Medulla oblongata (tissue), 1 donor: ENCODE results near the gene LBR.

Experiments used
- DNase-seq: peaks from one replicate; pipeline ENCODE4 v3.0.0-alpha.2; 2015; ENCODE audit errors: extremely low spot score

LBR gene

DNA sequence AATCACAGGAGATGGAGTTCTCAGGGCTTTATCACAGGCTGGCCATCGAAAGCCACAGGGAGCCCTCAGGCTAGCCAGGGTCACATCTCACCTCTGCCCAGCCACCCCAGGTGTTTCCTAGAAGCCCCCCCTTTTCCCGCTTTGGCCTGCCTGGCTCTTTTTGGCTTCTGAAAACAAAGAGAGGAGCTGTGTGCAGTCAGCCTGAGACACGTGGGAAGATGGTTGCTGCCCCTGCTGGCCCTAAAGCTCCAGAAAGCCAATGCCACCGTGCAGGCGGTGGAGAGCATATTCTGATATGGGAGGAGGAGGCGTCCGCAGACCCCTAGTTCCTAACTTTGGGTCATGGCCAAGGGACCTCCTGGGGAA lies 18.7 kb upstream of the LBR start:
- DNase-seq, result no peak

DNA sequence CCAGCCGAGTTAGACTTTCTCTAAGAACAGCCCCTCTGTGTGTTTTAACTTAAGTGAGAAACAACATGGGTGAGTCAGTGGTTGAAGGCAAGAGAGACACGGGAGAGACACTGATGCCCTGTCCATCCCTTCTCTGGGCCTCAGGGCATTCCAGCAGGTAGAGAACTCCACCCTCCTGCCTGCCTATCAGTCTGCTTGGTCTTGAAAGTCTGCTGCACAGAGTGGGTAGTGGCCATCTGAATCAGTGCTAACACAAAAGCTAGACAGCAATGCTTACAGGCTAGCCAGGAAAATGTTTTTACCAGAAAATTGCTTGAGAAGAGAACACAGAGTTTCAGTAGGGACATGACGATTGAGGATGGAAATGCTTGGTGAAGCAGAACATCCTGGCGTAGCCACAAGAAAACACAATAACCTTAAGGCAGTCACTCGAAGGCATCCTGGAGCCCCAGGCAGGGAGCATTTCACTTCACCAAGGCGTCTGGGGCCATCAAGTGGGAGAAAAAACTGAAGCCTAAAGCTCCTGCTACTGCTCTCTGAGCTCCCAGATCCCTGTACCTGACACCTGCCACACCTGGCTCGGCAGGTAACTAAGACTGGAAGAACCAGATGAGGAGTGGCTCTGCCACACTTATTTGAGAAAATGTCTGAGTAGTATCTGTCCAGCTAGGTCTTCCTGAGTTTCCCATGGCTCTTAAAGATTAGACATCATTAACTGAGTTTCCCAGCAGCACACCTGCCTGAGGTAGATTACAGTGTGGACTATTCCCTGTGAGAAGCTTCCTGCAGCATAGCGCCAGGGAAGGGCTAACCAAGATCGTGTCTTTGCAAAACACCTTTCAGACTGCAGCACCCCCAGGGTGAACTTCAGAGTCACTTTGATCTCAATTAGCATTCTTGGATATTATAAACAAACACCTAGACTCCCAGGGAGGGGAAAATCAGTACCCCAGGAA lies 18.1 kb upstream of the LBR start:
- no peak for DNase-seq

DNA sequence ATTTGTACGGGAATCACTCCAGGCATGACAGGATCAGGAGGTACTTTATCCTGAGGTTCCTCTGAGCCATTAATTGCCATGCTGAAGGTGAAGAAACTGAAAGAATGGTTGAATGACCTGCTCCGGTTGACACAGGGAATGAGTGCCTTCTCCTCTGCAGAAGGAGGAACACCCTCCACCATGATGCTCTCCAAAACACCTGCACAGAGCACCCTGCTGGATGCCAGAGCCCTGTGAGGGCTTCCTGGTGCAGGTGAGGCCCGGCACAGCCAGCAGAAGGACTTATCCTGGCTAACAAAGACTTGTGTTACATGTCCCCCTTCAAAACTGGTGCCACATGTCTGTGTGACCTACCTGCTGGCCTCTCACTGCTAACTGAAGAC lies 14.3 kb upstream of the LBR start:
- no peak for DNase-seq

DNA sequence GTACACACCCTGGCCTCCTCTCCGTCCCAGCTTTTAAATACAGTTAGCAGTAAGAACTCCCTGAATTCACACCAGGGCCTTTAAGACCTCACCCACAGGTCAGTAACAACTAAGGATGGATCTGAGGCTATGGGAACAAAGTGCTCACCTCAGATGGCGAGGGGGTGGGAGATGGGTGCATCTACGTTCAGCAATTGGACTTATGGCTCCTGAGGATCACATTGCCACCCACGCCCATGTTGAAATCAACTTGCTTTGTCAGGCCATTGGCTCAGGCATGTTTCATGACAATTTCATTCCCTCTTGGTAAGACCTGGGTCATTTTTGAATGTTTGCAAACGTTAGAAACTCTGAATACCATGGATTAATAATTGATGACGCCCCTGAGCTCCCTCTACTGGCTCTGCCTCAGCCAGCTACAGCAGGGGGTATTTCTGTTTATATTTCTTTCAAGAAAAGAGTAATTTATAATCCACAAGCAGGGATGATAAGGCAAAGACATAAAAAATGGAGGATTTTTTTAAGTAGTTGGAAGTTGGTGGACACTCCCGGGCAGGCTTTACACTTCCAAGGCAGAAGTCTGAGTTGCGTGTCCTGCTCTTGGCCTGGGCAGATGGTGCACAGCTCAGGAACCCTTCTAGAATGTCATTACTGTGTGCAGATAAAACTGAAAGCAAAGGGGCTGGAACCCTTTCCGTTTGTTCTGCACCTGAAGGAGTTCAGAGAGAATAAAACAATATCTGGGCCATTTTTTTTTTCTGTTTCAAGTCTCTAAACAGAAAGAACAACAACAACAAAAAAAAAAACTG lies 13.7 kb upstream of the LBR start:
- DNase-seq, result no peak

DNA sequence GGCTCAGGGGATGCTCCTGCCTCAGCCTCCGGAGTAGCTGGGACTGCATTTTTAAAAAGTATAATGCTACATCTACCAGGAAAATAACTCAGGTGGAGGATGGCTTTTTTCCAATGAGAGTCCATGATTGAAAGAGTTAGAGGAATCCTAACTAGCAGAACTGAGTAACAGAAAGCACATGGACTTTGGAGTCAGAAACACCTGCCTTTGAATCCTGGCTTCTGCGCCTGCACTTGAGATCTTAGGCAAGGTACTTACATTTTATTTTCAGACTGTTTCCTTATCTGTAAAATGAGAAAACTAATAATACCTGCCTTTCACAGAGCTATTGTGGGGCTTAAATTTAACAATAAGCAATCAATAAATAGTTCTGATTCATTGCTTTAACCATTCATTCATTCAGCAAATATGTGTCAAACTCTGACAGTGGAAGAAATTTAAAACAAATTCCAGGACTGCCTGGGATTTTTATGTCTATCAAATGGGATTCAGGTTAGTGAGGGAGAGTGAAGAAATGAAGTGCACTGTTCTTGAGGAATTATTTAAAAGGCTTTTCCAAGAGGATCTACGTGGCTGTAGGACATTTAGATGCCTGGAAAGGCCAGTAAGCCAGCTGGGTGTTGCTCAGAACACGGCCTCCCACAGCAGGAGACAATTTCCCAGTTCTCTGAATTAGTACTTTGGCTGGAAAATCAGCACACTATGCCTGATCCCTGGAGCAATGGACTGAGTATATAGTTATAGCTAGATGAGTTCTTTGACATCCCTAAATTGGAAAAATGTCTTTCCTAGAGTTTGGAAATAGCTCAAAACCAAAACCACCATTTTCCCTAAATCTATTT lies 12.8 kb upstream of the LBR start:
- DNase-seq, result no peak

DNA sequence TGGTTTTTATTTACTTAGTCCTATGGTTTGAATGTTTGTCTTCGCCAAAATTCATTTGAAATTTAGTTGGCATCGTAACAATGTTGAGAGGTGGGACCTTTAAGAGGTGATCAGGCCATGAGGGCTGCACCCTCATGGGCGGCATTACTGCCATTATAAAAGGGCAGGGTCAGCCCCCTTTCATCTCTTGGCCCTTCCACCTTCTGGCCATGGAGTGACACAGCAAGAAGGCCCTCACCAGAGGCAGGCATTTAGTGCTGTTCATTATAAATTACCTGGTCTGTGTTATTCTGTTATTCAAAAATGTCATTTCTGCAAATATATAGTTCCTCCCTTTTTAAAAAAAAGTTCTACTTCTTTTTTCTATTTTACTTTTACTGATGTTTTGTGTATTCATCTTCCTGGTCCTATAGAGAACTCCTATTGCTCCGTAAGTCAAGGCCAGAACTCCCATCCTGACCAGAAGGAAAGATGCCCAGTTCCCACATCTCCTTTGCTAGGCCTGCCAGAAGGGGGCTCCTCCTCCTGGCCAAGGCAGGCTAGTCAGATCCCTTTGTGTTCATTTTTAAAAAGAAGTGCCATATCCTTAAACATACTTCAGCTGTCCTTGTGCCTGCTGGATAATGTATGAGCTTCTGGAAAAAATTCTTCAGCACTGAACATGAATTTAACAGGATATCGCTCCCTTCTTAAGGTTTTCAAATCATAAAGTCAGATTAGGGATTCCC lies 10.0 kb upstream of the LBR start:
- peak; percentile 35 for DNase-seq

DNA sequence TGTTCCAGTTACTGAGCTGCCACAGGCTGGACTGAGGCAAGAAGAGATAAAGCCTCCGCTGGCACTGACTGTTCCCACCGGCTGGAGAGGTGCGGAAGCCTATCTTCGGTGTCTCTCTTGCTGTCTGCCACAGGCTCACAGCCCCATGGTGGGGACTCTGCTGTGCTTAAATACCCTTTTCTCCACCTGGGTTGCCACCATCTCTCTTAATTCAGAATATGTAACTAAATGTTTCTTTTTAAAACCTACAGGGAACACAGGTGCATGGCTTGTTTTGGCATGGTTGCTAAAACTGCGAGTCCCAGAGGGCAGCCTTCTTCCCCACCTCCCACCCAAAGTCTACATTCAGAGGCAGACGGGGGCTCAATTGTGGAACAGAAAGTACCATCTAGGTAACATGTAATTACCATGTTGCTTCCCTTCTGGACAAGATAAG lies 8.1 kb upstream of the LBR start:
- DNase-seq, result no peak

DNA sequence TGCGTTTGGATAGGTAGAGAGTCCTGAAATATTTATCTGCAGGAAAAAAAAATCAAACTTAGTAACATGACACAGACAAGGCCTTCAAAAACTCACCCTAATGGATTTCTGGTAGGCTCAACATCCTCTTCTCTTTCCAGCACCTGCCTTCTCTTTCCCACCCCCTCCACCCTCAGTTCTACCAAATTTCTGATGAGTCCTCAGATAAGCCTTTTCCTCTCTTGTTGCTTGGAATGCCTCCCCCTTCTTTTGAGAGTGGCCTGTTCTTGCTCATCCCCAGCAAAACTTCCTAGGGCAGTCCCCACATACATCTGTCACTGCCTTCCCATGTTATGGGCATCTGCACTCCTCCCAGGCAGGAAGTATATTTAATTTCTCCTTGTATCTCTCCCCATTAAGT lies 7.6 kb upstream of the LBR start:
- DNase-seq, result no peak

DNA sequence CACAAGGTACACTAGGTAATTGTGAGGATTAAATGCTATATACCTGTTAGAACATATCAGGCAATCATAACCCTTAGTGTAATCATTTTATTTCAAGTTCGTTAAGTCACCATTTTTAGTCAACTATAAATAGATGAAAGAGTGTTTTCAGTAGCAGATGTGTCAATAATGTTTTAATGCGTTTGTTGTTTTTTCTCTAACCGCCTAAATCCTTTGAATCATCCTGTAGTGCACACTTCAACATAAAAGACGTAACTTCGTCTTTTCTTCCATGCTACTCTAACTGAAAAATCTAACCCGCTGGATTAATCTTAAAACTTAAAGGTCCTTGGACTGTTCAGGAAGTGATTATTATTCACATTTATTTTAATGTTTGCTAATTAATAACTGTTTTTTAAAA lies 7.2 kb upstream of the LBR start:
- DNase-seq, result no peak

DNA sequence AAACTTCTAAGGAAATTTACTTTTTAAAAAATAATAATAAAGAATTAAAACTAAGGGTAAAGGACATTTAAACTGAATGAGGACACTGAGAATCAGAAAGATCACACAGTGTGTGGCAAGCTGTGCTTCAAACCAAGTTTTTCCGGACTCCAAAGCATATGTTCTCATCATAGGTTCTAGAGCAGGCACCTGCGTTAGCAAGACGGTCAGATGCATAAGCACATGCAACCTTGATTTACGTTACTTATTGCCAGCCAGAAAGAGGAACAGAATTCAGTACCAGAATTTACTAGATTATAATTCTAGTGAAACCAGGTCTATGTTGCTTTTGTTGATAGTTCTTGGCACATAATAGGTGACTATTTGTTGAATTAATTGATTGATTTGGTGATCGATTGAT lies 6.2 kb upstream of the LBR start:
- DNase-seq, result no peak

DNA sequence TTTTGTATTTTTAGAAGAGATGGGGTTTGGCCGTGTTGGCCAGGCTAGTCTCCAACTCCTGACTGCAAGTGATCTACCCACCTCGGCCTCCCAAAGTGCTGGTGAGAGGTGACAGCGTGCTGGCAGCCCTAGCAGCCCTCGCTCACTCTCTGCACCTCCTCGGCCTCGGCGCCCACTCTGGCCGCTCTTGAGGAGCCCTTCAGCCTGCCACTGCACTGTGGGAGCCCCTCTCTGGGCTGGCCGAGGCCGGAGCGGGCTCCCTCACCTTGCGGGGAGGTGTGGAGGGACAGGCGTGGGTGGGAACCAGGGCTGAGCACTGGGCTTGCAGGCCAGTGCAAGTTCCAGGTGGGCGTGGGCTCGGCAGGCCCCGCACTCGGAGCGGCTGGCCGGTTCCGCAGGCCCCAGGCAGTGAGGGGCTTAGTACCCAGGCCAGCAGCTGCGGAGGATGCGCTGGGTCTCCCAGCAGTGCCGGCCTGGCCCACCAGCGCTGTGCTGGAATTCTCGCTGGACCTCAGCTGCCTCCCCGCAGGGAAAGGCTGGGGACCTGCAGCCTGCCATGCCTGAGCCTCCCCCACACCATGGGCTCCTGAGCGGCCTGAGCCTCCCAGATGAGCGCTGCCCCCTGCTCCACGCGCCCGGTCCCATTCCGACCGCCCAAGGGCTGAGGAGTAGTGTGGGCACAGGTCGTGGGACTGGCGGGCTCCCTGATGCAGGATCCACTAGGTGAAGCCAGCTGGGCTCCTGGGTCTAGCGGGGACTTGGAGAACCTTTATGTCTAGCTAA lies 3.4 kb upstream of the LBR start:
- no peak for DNase-seq

DNA sequence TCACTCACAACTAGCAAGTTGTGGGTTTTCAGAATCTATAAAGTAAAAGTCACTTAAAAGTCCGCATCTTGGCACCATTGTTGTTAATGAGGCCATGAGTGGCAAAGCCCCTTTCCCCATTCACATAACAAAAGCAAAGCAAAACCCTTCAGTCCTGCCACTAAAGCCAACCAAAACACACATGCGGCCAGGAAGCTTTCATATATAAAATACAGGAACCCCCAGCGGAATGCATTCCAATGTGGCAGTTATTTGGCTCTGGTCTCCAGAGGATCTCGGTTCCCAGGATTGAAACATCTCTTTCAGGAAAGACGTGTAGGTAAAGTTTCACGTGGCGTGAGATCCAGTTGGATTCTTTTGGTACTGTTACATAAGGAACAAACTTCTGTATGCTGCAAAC lies 2.5 kb upstream of the LBR start:
- DNase-seq, result no peak

DNA sequence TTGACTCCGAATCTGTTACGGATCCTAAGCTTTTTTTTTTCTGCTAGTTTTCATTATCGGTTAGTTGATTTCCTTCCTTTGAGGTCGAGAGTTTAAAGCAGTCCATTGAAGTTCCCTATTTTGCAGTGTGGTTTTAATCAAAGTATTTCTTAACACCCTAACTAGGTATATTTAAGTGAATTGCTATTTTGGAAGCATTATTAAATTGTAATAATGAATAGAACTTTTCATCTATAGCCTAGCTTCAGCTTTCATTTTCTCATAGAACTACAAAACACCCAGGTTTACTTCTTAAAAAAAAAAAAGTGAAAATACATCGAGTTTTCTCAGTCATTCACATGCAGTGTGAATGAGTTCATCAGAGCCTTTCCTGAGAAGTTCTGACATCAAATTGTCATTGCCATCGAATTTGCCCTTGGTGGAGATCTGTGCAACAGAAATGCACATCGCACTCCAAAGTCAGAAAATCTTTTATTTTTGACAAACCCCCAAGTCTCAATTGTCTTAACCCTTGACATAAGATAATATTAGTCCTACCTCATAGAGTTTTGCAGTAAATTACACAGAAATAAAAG lies 1.1 kb upstream of the LBR start:
- no peak for DNase-seq

DNA sequence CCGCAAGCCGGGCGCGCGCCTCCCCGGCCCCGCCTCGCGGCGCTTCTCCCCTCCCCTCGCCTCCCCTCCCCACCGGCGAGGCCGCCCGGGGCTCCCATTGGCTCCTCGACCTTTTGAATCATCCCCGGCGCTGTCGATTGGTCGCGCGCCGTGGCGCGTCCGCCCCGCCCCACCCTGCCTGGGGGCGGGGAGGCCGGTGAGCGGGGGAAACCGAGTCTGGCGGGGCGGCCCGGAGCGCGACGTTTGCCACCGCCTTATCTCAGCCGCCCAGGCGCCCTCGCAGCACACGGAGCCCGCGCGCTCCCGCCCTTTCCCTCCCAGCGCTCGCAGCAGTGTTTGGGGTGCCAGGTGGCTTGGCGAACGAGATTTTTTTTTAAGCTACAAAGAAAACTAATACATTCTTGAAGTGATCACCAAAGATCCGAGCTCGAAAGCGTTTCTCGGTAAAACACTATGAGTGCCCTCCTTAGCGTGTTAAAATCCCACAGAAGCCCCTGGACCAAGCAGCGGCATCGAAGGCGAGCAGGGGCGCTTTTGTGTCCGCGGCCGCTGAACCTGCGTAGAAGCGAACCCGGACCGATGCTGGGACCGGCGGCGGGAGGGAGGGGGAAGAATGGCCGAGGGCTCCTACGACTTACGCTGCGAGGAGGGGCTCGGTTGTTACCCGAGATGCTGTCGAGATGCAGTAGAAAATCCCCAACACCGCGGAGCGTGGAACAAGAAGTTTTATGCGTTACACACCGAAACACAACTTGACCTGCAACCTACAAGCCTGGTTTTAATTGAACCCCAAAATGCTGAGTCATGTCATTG lies 436 bp upstream of the LBR start:
- peak; percentile 98 for DNase-seq

DNA sequence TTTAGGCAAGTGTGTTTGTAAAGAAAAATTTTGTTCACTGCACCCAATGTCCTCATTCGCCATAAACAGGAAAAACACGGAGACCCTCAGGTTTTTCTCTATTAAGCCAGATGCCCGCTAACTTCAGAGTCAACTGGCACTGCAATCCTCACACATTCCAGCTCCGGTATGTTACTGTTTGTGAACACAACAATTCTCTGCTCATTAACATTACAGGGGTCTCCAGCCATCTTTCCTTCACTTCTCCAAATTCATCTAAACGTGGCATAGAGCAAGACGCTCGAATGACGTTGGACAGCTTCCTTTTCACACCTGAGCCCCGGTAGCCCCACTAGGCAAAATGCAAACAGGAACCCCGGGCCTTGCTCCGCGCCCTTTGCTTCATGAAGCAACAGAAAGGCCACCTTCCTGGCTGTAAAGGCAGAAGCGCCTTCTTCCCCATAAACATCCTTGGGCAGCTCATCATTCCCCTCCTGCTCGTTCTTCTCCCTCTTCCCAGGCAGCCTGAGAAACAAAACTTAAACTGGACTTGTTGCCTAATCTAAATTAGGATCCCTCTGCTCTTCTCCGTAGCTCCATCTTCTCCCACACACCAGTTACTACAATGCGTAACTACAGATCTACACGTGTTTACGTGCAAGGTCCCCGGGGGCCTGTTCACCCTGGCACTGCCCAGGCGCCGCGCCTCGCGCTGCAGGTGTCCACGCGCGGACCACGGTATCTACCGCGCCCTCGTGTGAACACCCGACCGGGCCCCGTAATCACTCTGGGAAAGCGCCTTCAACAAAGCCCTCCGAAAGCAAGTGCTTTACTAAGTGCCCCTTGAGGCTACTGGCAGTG lies 1.2 kb downstream of the LBR start:
- peak; percentile 51 for DNase-seq

DNA sequence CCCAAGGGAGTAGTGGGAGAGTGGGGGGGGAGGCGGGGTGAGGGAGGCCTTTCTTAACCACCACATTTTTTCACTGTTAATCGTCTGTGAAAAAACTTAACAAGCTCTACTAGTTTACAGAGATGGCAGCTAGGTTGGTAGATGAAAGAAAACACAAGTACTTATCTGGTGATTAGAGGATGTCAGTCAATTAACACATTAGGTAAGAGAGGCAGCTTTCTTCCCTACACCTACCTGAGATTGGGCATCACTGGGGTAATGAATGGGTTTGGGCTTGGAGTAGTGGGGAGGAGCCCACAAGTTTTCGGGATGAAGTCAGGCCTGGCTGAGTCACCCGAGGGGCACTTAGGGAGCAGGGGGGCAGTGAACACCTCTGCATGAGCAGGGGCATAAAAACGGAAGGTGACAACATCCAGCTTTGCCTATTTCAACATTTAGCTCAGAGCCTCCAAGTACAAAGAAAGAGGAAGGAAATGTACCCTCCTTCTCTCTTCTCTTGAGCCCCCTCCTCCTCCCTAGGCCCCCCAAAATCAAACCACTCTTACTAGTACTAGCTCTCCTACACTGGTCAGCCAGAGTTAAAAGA lies 2.5 kb downstream of the LBR start:
- DNase-seq, result no peak

DNA sequence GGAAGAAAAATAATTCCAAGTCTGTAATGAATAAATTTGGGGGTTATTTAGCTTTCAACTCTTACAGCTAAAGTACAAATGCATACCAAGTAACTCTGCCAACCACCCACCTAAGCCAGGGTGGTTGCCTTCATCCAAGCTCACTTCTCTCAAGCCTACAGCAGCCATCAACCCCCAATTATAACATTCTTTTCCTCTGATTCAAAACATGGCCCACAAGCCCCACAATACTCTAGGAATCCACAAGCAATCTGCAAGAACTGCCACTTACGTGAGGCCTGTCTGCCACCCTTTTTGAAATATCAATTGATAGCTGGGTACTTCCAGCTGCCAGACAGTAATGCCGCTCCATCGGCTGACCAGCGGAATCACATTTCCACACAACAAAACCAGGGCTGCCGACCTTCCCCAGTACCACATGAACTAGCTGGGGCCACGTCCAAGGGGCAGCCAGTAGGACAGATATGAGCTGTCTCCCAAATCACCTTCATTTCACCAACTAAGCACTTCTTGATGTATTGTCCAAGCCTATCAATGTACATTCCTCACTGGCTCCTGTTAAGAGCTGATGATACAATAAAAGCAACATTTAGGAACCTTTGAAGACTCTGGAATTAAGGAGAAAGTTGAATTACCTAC lies 3.2 kb downstream of the LBR start:
- DNase-seq, result no peak

DNA sequence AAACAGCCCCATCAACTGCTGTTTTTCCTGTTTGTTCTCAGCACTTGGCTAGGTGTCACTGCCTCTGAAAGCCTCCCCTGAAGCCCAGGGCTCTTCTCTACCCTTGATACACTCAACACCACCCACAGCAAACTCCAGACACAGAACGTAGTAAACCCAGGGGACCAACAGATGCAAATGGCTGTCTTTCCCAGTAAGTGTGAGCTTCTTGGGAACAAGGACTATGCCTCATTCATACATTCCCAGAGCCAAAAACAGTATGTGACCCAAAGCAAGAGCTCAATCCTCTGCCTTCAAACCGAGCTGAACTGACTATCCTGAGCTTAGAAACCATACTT lies 4.4 kb downstream of the LBR start:
- no peak for DNase-seq
